Measurements from ENCODE around the gene ARFRP1.

DNA sequence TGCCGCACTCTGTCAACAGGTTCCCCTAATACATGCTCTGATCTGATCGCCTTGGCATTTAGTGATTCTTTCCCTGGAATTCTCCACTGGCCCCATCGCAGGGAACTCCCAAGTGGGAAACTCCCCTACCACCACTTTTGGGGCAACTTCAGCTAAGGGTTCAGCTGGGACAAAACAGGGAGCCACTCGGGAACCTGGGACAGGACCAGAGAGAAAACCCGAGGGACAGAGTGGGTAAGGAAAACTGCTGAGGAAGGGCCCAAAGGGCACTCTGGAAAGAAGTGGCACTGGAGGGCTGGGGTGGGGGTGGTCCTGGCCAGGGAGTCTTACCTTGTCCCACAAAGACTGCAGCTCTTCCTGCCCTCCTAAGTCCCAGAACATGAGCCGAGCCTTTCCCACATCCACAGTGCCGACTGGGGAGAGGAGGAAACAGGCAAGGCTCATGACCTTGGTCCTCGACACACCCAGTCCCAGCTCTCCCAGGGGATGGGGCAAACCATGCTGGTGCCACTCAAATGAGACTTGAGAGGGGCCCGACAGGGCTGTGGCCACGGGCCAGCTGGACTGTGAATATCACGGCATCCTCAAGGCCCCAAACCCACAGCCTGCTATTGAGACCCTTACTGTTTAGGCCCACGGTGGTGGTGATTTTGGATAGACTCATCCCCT is 1.6 kb downstream of the ARFRP1 start:
- TF ChIP-seq EP300 (IDR thresholded peaks at IDR 0.05; ENCODE audit: low read depth) (no peak), CTCF (IDR thresholded peaks at IDR 0.05) (no peak), POLR2AphosphoS5 (IDR thresholded peaks at IDR 0.05) (no peak), POLR2A (IDR thresholded peaks at IDR 0.05) (no peak)

All from transverse colon (tissue), 4 donors.